ENCODE data around the gene TOLLIP.
A peak's percentile ranks its signal among the peaks of the same experiment; 100 is the strongest.

The TOLLIP gene

GRCh38 chr11:1335811-1336761, 26.7 kb upstream of the TOLLIP start:
- Histone ChIP-seq H3K27me3 (ENCODE audit: control insufficient read depth in 2 of 2, insufficient read depth in 2 of 2, low read length in 2 of 2) (peaks cover 4% of the 10 kb centered on the region in 2 donors), H3K36me3 (ENCODE audit: control insufficient read depth in 2 of 2, insufficient read depth in 2 of 2, low read length in 2 of 2) (no peaks in the 10 kb centered on the region), H3K4me1 (ENCODE audit: control insufficient read depth in 2 of 2, insufficient read depth in 2 of 2, low read length in 2 of 2) (peaks cover 10 to 11% of the 10 kb centered on the region in 2 donors), H3K9me3 (ENCODE audit: control insufficient read depth in 2 of 2, low read length in 2 of 2) (peaks cover 0 to 3% of the 10 kb centered on the region in 2 donors), H3K4me3 (ENCODE audit: low read length in 2 of 2) (peak overlapping the region; percentile 56 to 70), H3K9ac (ENCODE audit: low read depth in 1 of 2, low read length in 2 of 2) (peak overlapping the region in 1 of 2 donors; percentile 44), H3K27ac (ENCODE audit: low read depth in 2 of 2, low read length in 2 of 2) (no peak overlapping the region)

DNA sequence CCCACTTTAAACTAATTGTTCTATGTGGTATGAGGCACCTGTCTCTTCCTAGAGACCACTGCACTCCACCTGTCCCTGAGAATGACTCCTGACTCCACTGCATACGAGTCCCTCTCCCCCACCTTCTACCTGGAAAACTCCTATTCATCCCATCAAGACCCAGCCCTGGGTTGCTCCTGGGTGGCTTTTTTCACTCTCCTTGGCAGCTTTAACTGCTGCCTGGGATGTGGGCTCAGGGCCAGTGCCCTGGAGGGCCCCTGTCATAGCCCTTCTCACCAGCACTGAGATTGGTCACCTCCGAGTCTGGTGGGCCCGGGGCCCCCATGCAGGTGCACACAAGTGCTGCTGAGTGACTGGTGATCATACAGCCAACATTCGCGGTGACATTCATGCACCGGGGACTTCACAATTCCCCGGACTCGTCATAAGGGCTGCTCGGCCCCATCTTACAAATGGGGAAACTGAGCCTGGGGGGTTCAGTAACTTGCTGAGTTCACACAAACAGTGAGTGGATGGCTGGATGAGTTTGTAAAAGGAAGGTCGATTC, 25.9 kb upstream of the TOLLIP start:
- Histone ChIP-seq H3K4me3 (ENCODE audit: low read length in 2 of 2) (peak overlapping the region in 1 of 2 donors; percentile 70), H3K9me3 (ENCODE audit: control insufficient read depth in 2 of 2, low read length in 2 of 2) (peaks cover 0 to 3% of the 10 kb centered on the region in 2 donors), H3K27me3 (ENCODE audit: control insufficient read depth in 2 of 2, insufficient read depth in 2 of 2, low read length in 2 of 2) (peaks cover 3 to 4% of the 10 kb centered on the region in 2 donors), H3K27ac (ENCODE audit: low read depth in 2 of 2, low read length in 2 of 2) (no peak overlapping the region), H3K9ac (ENCODE audit: low read depth in 1 of 2, low read length in 2 of 2) (no peak overlapping the region), H3K4me1 (ENCODE audit: control insufficient read depth in 2 of 2, insufficient read depth in 2 of 2, low read length in 2 of 2) (peaks cover 10 to 11% of the 10 kb centered on the region in 2 donors), H3K36me3 (ENCODE audit: control insufficient read depth in 2 of 2, insufficient read depth in 2 of 2, low read length in 2 of 2) (no peaks in the 10 kb centered on the region)

- H3K9me3 ChIP-seq (ENCODE audit: control insufficient read depth in 2 of 2, low read length in 2 of 2), result peaks cover 0 to 3% of the 10 kb centered on the region in 2 donors
- H3K27me3 ChIP-seq (ENCODE audit: control insufficient read depth in 2 of 2, insufficient read depth in 2 of 2, low read length in 2 of 2), result peaks cover 0 to 4% of the 10 kb centered on the region in 2 donors
- H3K4me1 ChIP-seq (ENCODE audit: control insufficient read depth in 2 of 2, insufficient read depth in 2 of 2, low read length in 2 of 2), result peaks cover 10 to 11% of the 10 kb centered on the region in 2 donors
- no peak overlapping the region for H3K4me3 ChIP-seq (ENCODE audit: low read length in 2 of 2)
- no peaks in the 10 kb centered on the region for H3K36me3 ChIP-seq (ENCODE audit: control insufficient read depth in 2 of 2, insufficient read depth in 2 of 2, low read length in 2 of 2)
- H3K27ac ChIP-seq (ENCODE audit: low read depth in 2 of 2, low read length in 2 of 2), result no peak overlapping the region
- no peak overlapping the region for H3K9ac ChIP-seq (ENCODE audit: low read depth in 1 of 2, low read length in 2 of 2)
Observed at GRCh38 chr11:1333860-1334259, 24.4 kb upstream of the TOLLIP start.

- no peaks in the 10 kb centered on the region for H3K36me3 ChIP-seq (ENCODE audit: control insufficient read depth in 2 of 2, insufficient read depth in 2 of 2, low read length in 2 of 2)
- H3K27ac ChIP-seq (ENCODE audit: low read depth in 2 of 2, low read length in 2 of 2), result no peak overlapping the region
- H3K4me1 ChIP-seq (ENCODE audit: control insufficient read depth in 2 of 2, insufficient read depth in 2 of 2, low read length in 2 of 2), result peaks cover 10 to 11% of the 10 kb centered on the region in 2 donors
- no peak overlapping the region for H3K4me3 ChIP-seq (ENCODE audit: low read length in 2 of 2)
- H3K9ac ChIP-seq (ENCODE audit: low read depth in 1 of 2, low read length in 2 of 2), result no peak overlapping the region
- peaks cover 0 to 4% of the 10 kb centered on the region in 2 donors for H3K27me3 ChIP-seq (ENCODE audit: control insufficient read depth in 2 of 2, insufficient read depth in 2 of 2, low read length in 2 of 2)
- peaks cover 0 to 5% of the 10 kb centered on the region in 2 donors for H3K9me3 ChIP-seq (ENCODE audit: control insufficient read depth in 2 of 2, low read length in 2 of 2)
Observed at GRCh38 chr11:1333091-1333772, 23.8 kb upstream of the TOLLIP start.

DNA sequence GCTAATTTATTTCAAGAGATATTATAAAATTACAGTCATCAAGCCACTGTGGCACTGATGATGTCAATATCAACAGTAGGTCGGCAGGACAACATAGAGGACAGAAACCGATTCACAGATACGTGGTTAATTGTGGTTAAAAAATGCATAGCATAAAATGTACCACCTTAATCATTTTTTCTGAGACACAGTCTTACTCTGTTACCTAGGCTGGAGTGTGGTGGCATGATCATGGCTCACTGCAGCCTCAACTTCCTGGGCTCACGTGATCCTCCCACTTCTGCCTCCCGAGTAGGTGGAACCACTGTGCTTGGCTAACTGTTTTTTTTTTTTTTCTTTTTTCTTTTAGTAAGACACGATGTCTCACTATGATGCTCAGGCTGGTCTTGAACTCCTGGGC, 21.0 kb upstream of the TOLLIP start:
- Histone ChIP-seq H3K36me3 (ENCODE audit: control insufficient read depth in 2 of 2, insufficient read depth in 2 of 2, low read length in 2 of 2) (no peaks in the 10 kb centered on the region), H3K9me3 (ENCODE audit: control insufficient read depth in 2 of 2, low read length in 2 of 2) (peaks cover 0 to 5% of the 10 kb centered on the region in 2 donors), H3K27me3 (ENCODE audit: control insufficient read depth in 2 of 2, insufficient read depth in 2 of 2, low read length in 2 of 2) (peaks cover 4% of the 10 kb centered on the region in 2 donors), H3K9ac (ENCODE audit: low read depth in 1 of 2, low read length in 2 of 2) (no peak overlapping the region), H3K27ac (ENCODE audit: low read depth in 2 of 2, low read length in 2 of 2) (no peak overlapping the region), H3K4me1 (ENCODE audit: control insufficient read depth in 2 of 2, insufficient read depth in 2 of 2, low read length in 2 of 2) (peaks cover 4 to 8% of the 10 kb centered on the region in 2 donors), H3K4me3 (ENCODE audit: low read length in 2 of 2) (no peak overlapping the region)

GRCh38 chr11:1327064-1327460, 17.6 kb upstream of the TOLLIP start:
- Histone ChIP-seq H3K27me3 (ENCODE audit: control insufficient read depth in 2 of 2, insufficient read depth in 2 of 2, low read length in 2 of 2) (peaks cover 0 to 4% of the 10 kb centered on the region in 2 donors), H3K9ac (ENCODE audit: low read depth in 1 of 2, low read length in 2 of 2) (no peak overlapping the region), H3K9me3 (ENCODE audit: control insufficient read depth in 2 of 2, low read length in 2 of 2) (peaks cover 0 to 2% of the 10 kb centered on the region in 2 donors), H3K27ac (ENCODE audit: low read depth in 2 of 2, low read length in 2 of 2) (peak overlapping the region in 1 of 2 donors; percentile 3), H3K36me3 (ENCODE audit: control insufficient read depth in 2 of 2, insufficient read depth in 2 of 2, low read length in 2 of 2) (no peaks in the 10 kb centered on the region), H3K4me1 (ENCODE audit: control insufficient read depth in 2 of 2, insufficient read depth in 2 of 2, low read length in 2 of 2) (peaks cover 0 to 4% of the 10 kb centered on the region in 2 donors), H3K4me3 (ENCODE audit: low read length in 2 of 2) (no peak overlapping the region)

DNA sequence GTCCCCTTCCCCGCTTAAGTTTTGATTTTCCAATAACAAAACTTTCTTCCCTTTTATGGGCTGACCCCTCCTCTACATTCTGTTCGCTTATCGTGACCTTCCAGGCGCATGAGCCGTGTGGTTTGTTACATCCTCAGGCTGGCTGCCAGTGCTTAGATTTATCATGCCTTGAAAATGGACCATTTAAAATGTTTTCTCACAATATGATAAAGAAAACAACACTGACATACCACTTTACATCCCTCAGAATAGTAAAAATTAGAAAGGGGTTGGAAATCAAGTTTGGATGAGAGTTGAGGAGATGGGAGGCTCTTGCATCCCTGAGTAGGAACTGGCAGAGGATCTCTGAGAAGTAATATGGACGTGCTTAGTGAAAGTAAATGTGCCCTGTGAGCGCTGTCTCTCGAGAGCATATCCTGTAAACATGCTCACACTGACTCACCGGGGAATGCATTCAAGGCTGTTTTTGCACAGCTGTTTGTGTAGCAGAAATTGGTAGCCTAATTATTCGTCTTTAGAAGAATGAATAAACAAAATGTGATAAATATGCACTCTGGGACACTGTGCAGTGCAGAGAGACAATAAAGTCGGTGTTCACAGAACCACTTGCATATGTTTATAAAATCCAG, 17.1 kb upstream of the TOLLIP start:
- Histone ChIP-seq H3K27ac (ENCODE audit: low read depth in 2 of 2, low read length in 2 of 2) (peak overlapping the region in 1 of 2 donors; percentile 20), H3K36me3 (ENCODE audit: control insufficient read depth in 2 of 2, insufficient read depth in 2 of 2, low read length in 2 of 2) (no peaks in the 10 kb centered on the region), H3K9me3 (ENCODE audit: control insufficient read depth in 2 of 2, low read length in 2 of 2) (peaks cover 0 to 2% of the 10 kb centered on the region in 2 donors), H3K9ac (ENCODE audit: low read depth in 1 of 2, low read length in 2 of 2) (no peak overlapping the region), H3K4me3 (ENCODE audit: low read length in 2 of 2) (no peak overlapping the region), H3K27me3 (ENCODE audit: control insufficient read depth in 2 of 2, insufficient read depth in 2 of 2, low read length in 2 of 2) (peaks cover 0 to 4% of the 10 kb centered on the region in 2 donors), H3K4me1 (ENCODE audit: control insufficient read depth in 2 of 2, insufficient read depth in 2 of 2, low read length in 2 of 2) (peaks cover 0 to 4% of the 10 kb centered on the region in 2 donors)

- no peak overlapping the region for H3K4me3 ChIP-seq (ENCODE audit: low read length in 2 of 2)
- H3K27me3 ChIP-seq (ENCODE audit: control insufficient read depth in 2 of 2, insufficient read depth in 2 of 2, low read length in 2 of 2), result peaks cover 0 to 4% of the 10 kb centered on the region in 2 donors
- no peak overlapping the region for H3K27ac ChIP-seq (ENCODE audit: low read depth in 2 of 2, low read length in 2 of 2)
- H3K9ac ChIP-seq (ENCODE audit: low read depth in 1 of 2, low read length in 2 of 2), result no peak overlapping the region
- H3K9me3 ChIP-seq (ENCODE audit: control insufficient read depth in 2 of 2, low read length in 2 of 2), result peaks cover 0 to 2% of the 10 kb centered on the region in 2 donors
- no peaks in the 10 kb centered on the region for H3K36me3 ChIP-seq (ENCODE audit: control insufficient read depth in 2 of 2, insufficient read depth in 2 of 2, low read length in 2 of 2)
- H3K4me1 ChIP-seq (ENCODE audit: control insufficient read depth in 2 of 2, insufficient read depth in 2 of 2, low read length in 2 of 2), result peaks cover 0 to 4% of the 10 kb centered on the region in 2 donors
Observed at GRCh38 chr11:1323774-1324173, 14.3 kb upstream of the TOLLIP start.

DNA sequence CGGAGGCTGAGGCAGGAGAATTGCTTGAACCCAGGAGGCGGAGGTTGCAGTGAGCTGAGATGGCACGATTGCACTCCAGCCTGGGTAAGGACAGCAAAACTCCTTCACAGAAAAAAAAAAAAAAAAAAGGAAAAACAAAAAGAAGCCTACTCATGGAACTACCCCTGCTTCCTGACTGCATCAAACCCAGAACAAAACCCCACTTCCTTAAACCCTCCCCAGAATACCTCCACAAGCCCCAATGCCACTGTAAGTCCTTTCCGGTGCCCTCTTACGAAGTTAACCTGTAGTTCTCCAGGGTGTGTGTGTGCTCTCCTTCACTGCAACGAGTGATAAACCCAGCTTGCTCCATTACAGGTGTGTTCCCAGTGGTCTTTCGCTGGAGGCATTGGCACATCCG, 8.6 kb upstream of the TOLLIP start:
- no peaks in the 10 kb centered on the region for H3K9me3 ChIP-seq (ENCODE audit: control insufficient read depth in 2 of 2, low read length in 2 of 2)
- H3K27me3 ChIP-seq (ENCODE audit: control insufficient read depth in 2 of 2, insufficient read depth in 2 of 2, low read length in 2 of 2), result no peaks in the 10 kb centered on the region
- no peaks in the 10 kb centered on the region for H3K4me1 ChIP-seq (ENCODE audit: control insufficient read depth in 2 of 2, insufficient read depth in 2 of 2, low read length in 2 of 2)
- H3K9ac ChIP-seq (ENCODE audit: low read depth in 1 of 2, low read length in 2 of 2), result no peak overlapping the region
- no peaks in the 10 kb centered on the region for H3K36me3 ChIP-seq (ENCODE audit: control insufficient read depth in 2 of 2, insufficient read depth in 2 of 2, low read length in 2 of 2)
- no peak overlapping the region for H3K27ac ChIP-seq (ENCODE audit: low read depth in 2 of 2, low read length in 2 of 2)
- H3K4me3 ChIP-seq (ENCODE audit: low read length in 2 of 2), result no peak overlapping the region

Measured in mucosa of rectum (tissue), 2 donors.